GM12878 (cell line): ENCODE data around the gene DNAJB11. TPM values are rescaled to one million over a fixed set of nuclear protein-coding genes. Genes with fewer than 3 reads are reported as not detected.
A peak's percentile ranks its signal among the peaks of the same experiment; 100 is the strongest.

Source experiments
- EED ChIP-seq: sonication (generic); IDR thresholded peaks from 2 replicates; pipeline ENCODE4 v1.6.1; 2016; ENCODE audit warnings: antibody characterized with exemption, low read depth
- EGR1 ChIP-seq, 2 experiments: IDR thresholded peaks; 1 replicate in 1 of 2; 2 replicates in 1 of 2; pipeline ENCODE4 v1.6.1; 2011 to 2012; ENCODE audit warnings: low read depth in 2 of 2, low read length in 2 of 2, borderline replicate concordance in 1 of 2, mild to moderate bottlenecking in 1 of 2, moderate library complexity in 1 of 2
- ETV6 ChIP-seq, 2 experiments: fragments of 450-650 bp in 1 of 2; IDR thresholded peaks in 1 of 2; conservative IDR thresholded peaks in 1 of 2; 2 replicates each; pipeline ENCODE4 v1.6.1; 2014; ENCODE audit warnings: antibody characterized with exemption in 1 of 2, borderline replicate concordance in 1 of 2, low read depth in 1 of 2, mild to moderate bottlenecking in 1 of 2, moderate library complexity in 1 of 2
- EZH2 ChIP-seq: IDR thresholded peaks from 2 replicates; pipeline ENCODE4 v1.6.1; 2012; ENCODE audit warnings: low read depth, mild to moderate bottlenecking, control low read depth, inconsistent platforms, low read length, borderline replicate concordance; ENCODE audit not compliant: control insufficient read depth
- HDGF ChIP-seq: fragments of 450-650 bp; IDR thresholded peaks from 2 replicates; pipeline ENCODE4 v1.6.1; 2016; ENCODE audit warnings: antibody characterized with exemption
- MYB ChIP-seq: fragments of 150-350 bp; IDR thresholded peaks from 2 replicates; pipeline ENCODE4 v1.6.1; 2014; ENCODE audit warnings: mild to moderate bottlenecking, low read depth, low read length, borderline replicate concordance
- NBN ChIP-seq: fragments of 450-650 bp; IDR thresholded peaks from 2 replicates; pipeline ENCODE4 v1.6.1; 2016
- NFYB ChIP-seq: IDR thresholded peaks from 2 replicates; pipeline ENCODE4 v1.6.1; 2011; ENCODE audit warnings: low read depth, mild to moderate bottlenecking, low read length, improper control_type of control experiment, moderate library complexity; ENCODE audit not compliant: insufficient read depth
- NRF1 ChIP-seq: conservative IDR thresholded peaks from 2 replicates; pipeline ENCODE4 v1.6.1; 2011; ENCODE audit warnings: mild to moderate bottlenecking, low read depth, low read length, improper control_type of control experiment
- PAX8 ChIP-seq: fragments of 450-650 bp; IDR thresholded peaks from 2 replicates; pipeline ENCODE4 v1.6.1; 2017; ENCODE audit warnings: mild to moderate bottlenecking, moderate library complexity
- RBBP5 ChIP-seq: fragments of 200-600 bp; sonication (generic); conservative IDR thresholded peaks from 2 replicates; pipeline ENCODE4 v1.6.1; 2016
- SMAD1 ChIP-seq: fragments of 450-650 bp; IDR thresholded peaks from 2 replicates; pipeline ENCODE4 v1.6.1; 2018; ENCODE audit warnings: mild to moderate bottlenecking, low read depth; ENCODE audit not compliant: partially characterized antibody
- SMAD5 ChIP-seq: IDR thresholded peaks from 2 replicates; pipeline ENCODE4 v1.6.1; 2016; ENCODE audit warnings: antibody characterized with exemption, low read depth
- SPI1 ChIP-seq: IDR thresholded peaks from 2 replicates; pipeline ENCODE4 v1.6.1; 2011; ENCODE audit warnings: low read depth, mild to moderate bottlenecking, low read length, moderate library complexity, borderline replicate concordance; ENCODE audit not compliant: insufficient read depth
- SREBF2 ChIP-seq: IDR thresholded peaks from 2 replicates; pipeline ENCODE4 v1.6.1; 2012; ENCODE audit warnings: mild to moderate bottlenecking, low read length
- TBL1XR1 ChIP-seq: IDR thresholded peaks from 2 replicates; pipeline ENCODE4 v1.6.1; 2012; ENCODE audit warnings: low read depth, low read length, improper control_type of control experiment
- YY1 ChIP-seq: IDR thresholded peaks from 2 replicates; pipeline ENCODE4 v1.6.1; 2011; ENCODE audit warnings: low read depth, mild to moderate bottlenecking, low read length
- ZBED1 ChIP-seq: IDR thresholded peaks from 2 replicates; pipeline ENCODE4 v1.6.1; 2016; ENCODE audit warnings: borderline replicate concordance
- ZNF274 ChIP-seq: IDR thresholded peaks from one replicate; pipeline ENCODE4 v1.8.0; 2011; ENCODE audit not compliant: insufficient read length, insufficient read depth
- polyA plus RNA-seq, 11 experiments: library from polyadenylated mRNA; depleted of rRNA in 4 of 11; unstranded in 6 of 11; stranded (reverse) in 5 of 11; fragments of >200 nt; fragmentation: Nextera tagmentation in 4 of 11; fragmentation: Illumina TruSeq in 1 of 11; extraction: Ambion mirVana in 4 of 11; extraction: Trizol in 1 of 11; gene quantifications; 1 replicate in 1 of 11; 2 replicates in 10 of 11; pipeline versions ENCODE4 v1.2.1 to v1.2.3, GENCODE V29; 2011 to 2016; ENCODE audit warnings: inconsistent platforms in 2 of 11, missing spikeins in 2 of 11, low read depth in 1 of 11
- total RNA-seq, 4 experiments: library from RNA; depleted of rRNA in 3 of 4; stranded (reverse); fragments of >200 nt in 3 of 4; fragmentation: Illumina TruSeq in 1 of 4; extraction: Trizol in 1 of 4; gene quantifications; 2 replicates each; pipeline versions ENCODE4 v1.2.1 to v1.2.3, GENCODE V29; 2013 to 2021
- TF ChIP-seq, protein P1 (sequence below): fragments of 450-650 bp; conservative IDR thresholded peaks from 2 replicates; pipeline ENCODE4 v1.6.1; 2017; ENCODE audit warnings: mild to moderate bottlenecking, moderate library complexity
- TF ChIP-seq, protein P2 (sequence below): fragments of 450-650 bp; IDR thresholded peaks from 2 replicates; pipeline ENCODE4 v1.6.1; 2016; ENCODE audit warnings: mild to moderate bottlenecking
- TF ChIP-seq, protein P3 (sequence below): fragments of 450-650 bp; IDR thresholded peaks from 2 replicates; pipeline ENCODE4 v1.6.1; 2016; ENCODE audit warnings: mild to moderate bottlenecking
- TF ChIP-seq, protein P4 (sequence below): IDR thresholded peaks from 2 replicates; pipeline ENCODE4 v1.6.1; 2011; ENCODE audit warnings: low read depth, mild to moderate bottlenecking, low read length, moderate library complexity, borderline replicate concordance; ENCODE audit errors: extremely low read depth
- TF ChIP-seq, protein P5 (sequence below): fragments of 450-650 bp; IDR thresholded peaks from 2 replicates; pipeline ENCODE4 v1.6.1; 2017; ENCODE audit warnings: low read depth, mild to moderate bottlenecking, moderate library complexity

Gene DNAJB11
- total and polyA plus RNA-seq, 10 of the 15 experiments (the other 5 are each of a cell fraction or from before 2014, with no cell fraction given), result 16.2 to 135 (median 57.8) TPM

DNA sequence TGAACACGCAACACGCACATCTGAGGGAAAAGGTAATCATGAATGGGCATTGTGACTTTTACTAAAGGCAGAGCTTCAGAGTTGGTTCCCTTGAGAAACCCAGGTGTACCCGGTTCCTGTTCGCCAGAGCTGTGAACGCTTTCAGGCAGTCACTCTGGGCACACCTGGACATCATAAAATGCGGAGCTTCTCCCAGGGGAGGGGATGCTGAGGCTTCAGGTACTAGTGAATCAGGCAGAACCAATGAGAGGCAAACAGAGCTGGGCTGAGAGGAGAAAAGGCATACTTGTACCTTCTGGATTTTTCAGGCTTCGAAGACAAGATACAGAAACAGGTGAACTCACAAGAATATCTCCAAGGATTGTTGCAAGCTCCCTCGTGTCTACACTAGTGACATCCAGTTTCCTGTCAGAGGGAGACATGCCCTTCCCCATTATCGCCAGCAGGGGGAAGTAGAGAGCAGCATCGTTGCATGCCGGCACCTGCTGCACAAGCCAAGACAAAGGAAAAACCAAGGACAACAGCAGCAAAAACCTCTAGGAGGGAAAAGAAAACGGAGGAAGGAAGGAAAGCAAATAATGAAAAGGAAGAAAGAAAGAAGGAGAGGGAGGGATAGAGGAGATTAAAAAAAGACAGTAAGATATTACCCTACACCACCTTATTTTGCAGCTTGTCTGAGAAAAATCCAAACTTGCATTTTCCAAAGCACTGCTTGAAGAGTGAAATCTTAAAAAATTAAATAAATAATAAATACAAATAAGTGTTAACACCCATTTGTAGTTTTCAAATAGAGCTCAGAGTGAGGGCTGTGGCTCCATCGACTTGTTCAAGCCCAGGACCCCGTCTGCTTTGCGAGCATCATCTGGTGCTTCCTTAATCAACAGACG is 44.3 kb downstream of the DNAJB11 start (continued):
- TF ChIP-seq, protein P1, sequence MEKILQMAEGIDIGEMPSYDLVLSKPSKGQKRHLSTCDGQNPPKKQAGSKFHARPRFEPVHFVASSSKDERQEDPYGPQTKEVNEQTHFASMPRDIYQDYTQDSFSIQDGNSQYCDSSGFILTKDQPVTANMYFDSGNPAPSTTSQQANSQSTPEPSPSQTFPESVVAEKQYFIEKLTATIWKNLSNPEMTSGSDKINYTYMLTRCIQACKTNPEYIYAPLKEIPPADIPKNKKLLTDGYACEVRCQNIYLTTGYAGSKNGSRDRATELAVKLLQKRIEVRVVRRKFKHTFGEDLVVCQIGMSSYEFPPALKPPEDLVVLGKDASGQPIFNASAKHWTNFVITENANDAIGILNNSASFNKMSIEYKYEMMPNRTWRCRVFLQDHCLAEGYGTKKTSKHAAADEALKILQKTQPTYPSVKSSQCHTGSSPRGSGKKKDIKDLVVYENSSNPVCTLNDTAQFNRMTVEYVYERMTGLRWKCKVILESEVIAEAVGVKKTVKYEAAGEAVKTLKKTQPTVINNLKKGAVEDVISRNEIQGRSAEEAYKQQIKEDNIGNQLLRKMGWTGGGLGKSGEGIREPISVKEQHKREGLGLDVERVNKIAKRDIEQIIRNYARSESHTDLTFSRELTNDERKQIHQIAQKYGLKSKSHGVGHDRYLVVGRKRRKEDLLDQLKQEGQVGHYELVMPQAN, result no peak
- TF ChIP-seq, protein P2, sequence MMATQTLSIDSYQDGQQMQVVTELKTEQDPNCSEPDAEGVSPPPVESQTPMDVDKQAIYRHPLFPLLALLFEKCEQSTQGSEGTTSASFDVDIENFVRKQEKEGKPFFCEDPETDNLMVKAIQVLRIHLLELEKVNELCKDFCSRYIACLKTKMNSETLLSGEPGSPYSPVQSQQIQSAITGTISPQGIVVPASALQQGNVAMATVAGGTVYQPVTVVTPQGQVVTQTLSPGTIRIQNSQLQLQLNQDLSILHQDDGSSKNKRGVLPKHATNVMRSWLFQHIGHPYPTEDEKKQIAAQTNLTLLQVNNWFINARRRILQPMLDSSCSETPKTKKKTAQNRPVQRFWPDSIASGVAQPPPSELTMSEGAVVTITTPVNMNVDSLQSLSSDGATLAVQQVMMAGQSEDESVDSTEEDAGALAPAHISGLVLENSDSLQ, result peak; percentile 45
- TF ChIP-seq SMAD1, result no peak
- no peak for TF ChIP-seq TBL1XR1
- TF ChIP-seq, protein P3, sequence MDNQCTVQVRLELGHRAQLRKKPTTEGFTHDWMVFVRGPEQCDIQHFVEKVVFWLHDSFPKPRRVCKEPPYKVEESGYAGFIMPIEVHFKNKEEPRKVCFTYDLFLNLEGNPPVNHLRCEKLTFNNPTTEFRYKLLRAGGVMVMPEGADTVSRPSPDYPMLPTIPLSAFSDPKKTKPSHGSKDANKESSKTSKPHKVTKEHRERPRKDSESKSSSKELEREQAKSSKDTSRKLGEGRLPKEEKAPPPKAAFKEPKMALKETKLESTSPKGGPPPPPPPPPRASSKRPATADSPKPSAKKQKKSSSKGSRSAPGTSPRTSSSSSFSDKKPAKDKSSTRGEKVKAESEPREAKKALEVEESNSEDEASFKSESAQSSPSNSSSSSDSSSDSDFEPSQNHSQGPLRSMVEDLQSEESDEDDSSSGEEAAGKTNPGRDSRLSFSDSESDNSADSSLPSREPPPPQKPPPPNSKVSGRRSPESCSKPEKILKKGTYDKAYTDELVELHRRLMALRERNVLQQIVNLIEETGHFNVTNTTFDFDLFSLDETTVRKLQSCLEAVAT, result no peak
- no peak for TF ChIP-seq MYB
- TF ChIP-seq SPI1, result peak; percentile 12; the same call in 1 of the 2 replicates
- no peak for TF ChIP-seq PAX8
- TF ChIP-seq, protein P4, sequence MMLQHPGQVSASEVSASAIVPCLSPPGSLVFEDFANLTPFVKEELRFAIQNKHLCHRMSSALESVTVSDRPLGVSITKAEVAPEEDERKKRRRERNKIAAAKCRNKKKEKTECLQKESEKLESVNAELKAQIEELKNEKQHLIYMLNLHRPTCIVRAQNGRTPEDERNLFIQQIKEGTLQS, result no peak
- TF ChIP-seq NBN, result no peak
- TF ChIP-seq YY1, result peak; percentile 67; the same call in 1 of the 2 replicates
- no peak for TF ChIP-seq RBBP5
- no peak for TF ChIP-seq EZH2
- no peak for TF ChIP-seq NRF1
- no peak for TF ChIP-seq EED
- TF ChIP-seq SREBF2, result no peak
- TF ChIP-seq NFYB, result no peak
- no peak for TF ChIP-seq ETV6 (conservative IDR thresholded peaks at IDR 0.05 in 1 of 2, IDR thresholded peaks at IDR 0.05 in 1 of 2; ENCODE audit: borderline replicate concordance in 1 of 2, low read depth in 1 of 2)
- TF ChIP-seq, protein P5, sequence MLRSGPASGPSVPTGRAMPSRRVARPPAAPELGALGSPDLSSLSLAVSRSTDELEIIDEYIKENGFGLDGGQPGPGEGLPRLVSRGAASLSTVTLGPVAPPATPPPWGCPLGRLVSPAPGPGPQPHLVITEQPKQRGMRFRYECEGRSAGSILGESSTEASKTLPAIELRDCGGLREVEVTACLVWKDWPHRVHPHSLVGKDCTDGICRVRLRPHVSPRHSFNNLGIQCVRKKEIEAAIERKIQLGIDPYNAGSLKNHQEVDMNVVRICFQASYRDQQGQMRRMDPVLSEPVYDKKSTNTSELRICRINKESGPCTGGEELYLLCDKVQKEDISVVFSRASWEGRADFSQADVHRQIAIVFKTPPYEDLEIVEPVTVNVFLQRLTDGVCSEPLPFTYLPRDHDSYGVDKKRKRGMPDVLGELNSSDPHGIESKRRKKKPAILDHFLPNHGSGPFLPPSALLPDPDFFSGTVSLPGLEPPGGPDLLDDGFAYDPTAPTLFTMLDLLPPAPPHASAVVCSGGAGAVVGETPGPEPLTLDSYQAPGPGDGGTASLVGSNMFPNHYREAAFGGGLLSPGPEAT, result no peak
- TF ChIP-seq ZNF274, result no peak
- no peak for TF ChIP-seq EGR1 (IDR thresholded peaks at IDR 0.05; ENCODE audit: borderline replicate concordance in 1 of 2, low read depth in 2 of 2, low read length in 2 of 2)
- TF ChIP-seq ZBED1, result no peak
- TF ChIP-seq HDGF, result 0 out of 2 replicates have a peak, but pooled peaks have one; percentile 26
- no peak for TF ChIP-seq SMAD5
